Upper lobe of left lung (tissue), 6 donors: Measurements from ENCODE around the gene DTX1. TPM values are rescaled to one million over a fixed set of nuclear protein-coding genes. Genes with fewer than 3 reads are reported as not detected.

Experiments
- ATAC-seq, 2 donors: fragments of 200-7000 bp; cut with Tn5 transposase; one replicate each; pipeline ENCODE4 v1.9.1; 2022; ENCODE audit warnings: mild to moderate bottlenecking in 2 of 2, moderate library complexity in 2 of 2; ENCODE audit not compliant: low FRiP score in 2 of 2
- DNase-seq, 2 donors: peaks; one replicate each; pipeline ENCODE4 v3.0.0-alpha.2; 2019 to 2020
- H3K27ac ChIP-seq, 4 donors: fragments of 200-600 bp; sonication (generic); one replicate each; pipeline ENCODE4 v1.5.1; 2016 to 2019
- H3K27me3 ChIP-seq, 4 donors: fragments of 200-600 bp; sonication (generic); one replicate each; pipeline ENCODE4 v1.5.1; 2017 to 2019
- H3K36me3 ChIP-seq, 4 donors: fragments of 200-600 bp; sonication (generic); one replicate each; pipeline ENCODE4 v1.5.1; 2016 to 2019
- H3K4me1 ChIP-seq, 4 donors: fragments of 200-600 bp; sonication (generic); one replicate each; pipeline ENCODE4 v1.5.1; 2018 to 2019
- H3K4me3 ChIP-seq, 4 donors: fragments of 200-600 bp; sonication (generic); one replicate each; pipeline ENCODE4 v1.5.1; 2017 to 2019; ENCODE audit warnings: mild to moderate bottlenecking in 2 of 4, moderate library complexity in 1 of 4
- H3K9me3 ChIP-seq, 4 donors: fragments of 200-600 bp; sonication (generic); one replicate each; pipeline ENCODE4 v1.5.1; 2018 to 2019
- CTCF ChIP-seq, 6 experiments: fragments of 450-650 bp in 4 of 6; fragments of 200-600 bp in 2 of 6; sonication (generic) in 2 of 6; IDR thresholded peaks; one replicate each; pipeline ENCODE4 v1.5.1; 2016 to 2019; ENCODE audit warnings: antibody characterized with exemption in 6 of 6
- EP300 ChIP-seq, 4 donors: sonication (generic); formaldehyde crosslinking; IDR thresholded peaks; one replicate each; pipeline ENCODE4 v1.5.1; 2017; ENCODE audit warnings: antibody characterized with exemption in 4 of 4, control low read depth in 2 of 4
- POLR2A ChIP-seq, 4 donors: fragments of 450-650 bp; IDR thresholded peaks; one replicate each; pipeline ENCODE4 v1.5.1; 2016 to 2017; ENCODE audit warnings: antibody characterized with exemption in 4 of 4, mild to moderate bottlenecking in 2 of 4
- POLR2AphosphoS5 ChIP-seq, 2 donors: sonication (generic); formaldehyde crosslinking; IDR thresholded peaks; one replicate each; pipeline ENCODE4 v1.5.1; 2017; ENCODE audit warnings: antibody characterized with exemption in 2 of 2
- WGBS, 2 donors: methylation state at CpG; one replicate each; pipeline ENCODE4 v1.1.5; 2017 to 2018; 5-methylcytosine and 5-hydroxymethylcytosine counted together
- total RNA-seq, 6 donors: library from RNA; depleted of rRNA in 4 of 6; stranded (reverse); fragments of >200 nt in 4 of 6; gene quantifications; one replicate each; pipeline versions ENCODE4 v1.1.0 to v1.2.1, GENCODE V29; 2016 to 2021
- donor health status: DM: no; HTN: no; CAD: no; lungs with moderate emphysema.
- donor health status: DM: no; HTN: yes; CAD: no; lungs with severe emphysema.

DTX1 gene
- total RNA-seq, 6 donors from 2014 or later = under 0.01 to 7.0 (median 3.6) TPM

GRCh38 chr12:113044516-113044915, 12.0 kb upstream of the DTX1 start:
- H3K27ac ChIP-seq = no peak overlapping the region
- H3K4me3 ChIP-seq = no peak overlapping the region
- peaks cover 0 to 8% (median 3%) of the 10 kb centered on the region in 4 donors for H3K4me1 ChIP-seq
- no peaks in the 10 kb centered on the region for H3K9me3 ChIP-seq
- DNase-seq = no peak
- H3K36me3 ChIP-seq = no peaks in the 10 kb centered on the region
- 68 to 80% methylated on average over 3 of the region's 3 CpGs for WGBS, 2 donors
- no peaks in the 10 kb centered on the region for H3K27me3 ChIP-seq
- no peak for ATAC-seq
- TF ChIP-seq POLR2A (IDR thresholded peaks at IDR 0.05) = no peak
- no peak for TF ChIP-seq EP300 (IDR thresholded peaks at IDR 0.05)
- TF ChIP-seq CTCF (IDR thresholded peaks at IDR 0.05) = no peak
- no peak for TF ChIP-seq POLR2AphosphoS5 (IDR thresholded peaks at IDR 0.05)

GRCh38 chr12:113048716-113049127, 7.8 kb upstream of the DTX1 start:
- H3K9me3 ChIP-seq = no peaks in the 10 kb centered on the region
- TF ChIP-seq POLR2A (IDR thresholded peaks at IDR 0.05) (no peak), CTCF (IDR thresholded peaks at IDR 0.05) (peak; percentile 54 to 70 (median 64))
- H3K27me3 ChIP-seq = no peaks in the 10 kb centered on the region
- WGBS, 2 donors = 10 to 11% methylated on average over 6 of the region's 6 CpGs
- H3K27ac ChIP-seq = no peak overlapping the region
- peak in 1 of 2 donors; percentile 54 for DNase-seq
- H3K4me1 ChIP-seq = no peaks in the 10 kb centered on the region
- no peaks in the 10 kb centered on the region for H3K36me3 ChIP-seq
- ATAC-seq = peak; percentile 79 to 90
- no peak overlapping the region for H3K4me3 ChIP-seq

GRCh38 chr12:113049976-113050742, 6.4 kb upstream of the DTX1 start:
- H3K36me3 ChIP-seq = no peaks in the 10 kb centered on the region
- no peak overlapping the region for H3K4me3 ChIP-seq
- WGBS, 2 donors = 54 to 60% methylated on average over 11 of the region's 11 CpGs
- ATAC-seq (peak in 1 of 2 donors; percentile 23), DNase-seq (no peak)
- TF ChIP-seq EP300 (IDR thresholded peaks at IDR 0.05) = no peak
- no peaks in the 10 kb centered on the region for H3K9me3 ChIP-seq
- H3K4me1 ChIP-seq = no peaks in the 10 kb centered on the region
- H3K27ac ChIP-seq = no peak overlapping the region
- H3K27me3 ChIP-seq = no peaks in the 10 kb centered on the region

GRCh38 chr12:113050795-113051194, 5.7 kb upstream of the DTX1 start:
- H3K4me1 ChIP-seq = no peaks in the 10 kb centered on the region
- H3K27ac ChIP-seq = no peak overlapping the region
- H3K27me3 ChIP-seq = peaks cover 0 to 5% (median 1%) of the 10 kb centered on the region in 4 donors
- H3K4me3 ChIP-seq = no peak overlapping the region
- TF ChIP-seq CTCF (IDR thresholded peaks at IDR 0.05) (no peak), EP300 (IDR thresholded peaks at IDR 0.05) (no peak), POLR2A (IDR thresholded peaks at IDR 0.05) (no peak), POLR2AphosphoS5 (IDR thresholded peaks at IDR 0.05) (no peak)
- no peak for DNase-seq
- ATAC-seq = no peak
- 90% methylated on average over 7 of the region's 7 CpGs for WGBS, 2 donors
- no peaks in the 10 kb centered on the region for H3K9me3 ChIP-seq
- H3K36me3 ChIP-seq = no peaks in the 10 kb centered on the region

GRCh38 chr12:113051759-113052158, 4.8 kb upstream of the DTX1 start:
- TF ChIP-seq EP300 (IDR thresholded peaks at IDR 0.05) (no peak), POLR2A (IDR thresholded peaks at IDR 0.05) (no peak), CTCF (IDR thresholded peaks at IDR 0.05) (no peak), POLR2AphosphoS5 (IDR thresholded peaks at IDR 0.05) (no peak)
- peaks cover 1 to 5% (median 5%) of the 10 kb centered on the region in 4 donors for H3K4me1 ChIP-seq
- no peaks in the 10 kb centered on the region for H3K36me3 ChIP-seq
- ATAC-seq (no peak), DNase-seq (no peak)
- H3K27me3 ChIP-seq = peaks cover 0 to 15% (median 6%) of the 10 kb centered on the region in 4 donors
- H3K9me3 ChIP-seq = no peaks in the 10 kb centered on the region
- 84 to 100% methylated on average over 1 to 4 of the region's 4 CpGs for WGBS, 2 donors
- no peak overlapping the region for H3K27ac ChIP-seq
- H3K4me3 ChIP-seq = no peak overlapping the region
